Colon (tissue), 2 donors: ENCODE results near the gene LSM2.
"Not testable (repeated sequence)": the region's sequence is repeated elsewhere in the genome, so short reads cannot be mapped to it uniquely, and the experiment has no call there.

Experiments used
- FAIRE-seq: peaks from 2 replicates; lab custom pipeline; 2012; peaks lifted over from hg19 to GRCh38; lab: Jason Lieb, UNC
- donor health status: control.
- donor health status: control.

The LSM2 gene

DNA sequence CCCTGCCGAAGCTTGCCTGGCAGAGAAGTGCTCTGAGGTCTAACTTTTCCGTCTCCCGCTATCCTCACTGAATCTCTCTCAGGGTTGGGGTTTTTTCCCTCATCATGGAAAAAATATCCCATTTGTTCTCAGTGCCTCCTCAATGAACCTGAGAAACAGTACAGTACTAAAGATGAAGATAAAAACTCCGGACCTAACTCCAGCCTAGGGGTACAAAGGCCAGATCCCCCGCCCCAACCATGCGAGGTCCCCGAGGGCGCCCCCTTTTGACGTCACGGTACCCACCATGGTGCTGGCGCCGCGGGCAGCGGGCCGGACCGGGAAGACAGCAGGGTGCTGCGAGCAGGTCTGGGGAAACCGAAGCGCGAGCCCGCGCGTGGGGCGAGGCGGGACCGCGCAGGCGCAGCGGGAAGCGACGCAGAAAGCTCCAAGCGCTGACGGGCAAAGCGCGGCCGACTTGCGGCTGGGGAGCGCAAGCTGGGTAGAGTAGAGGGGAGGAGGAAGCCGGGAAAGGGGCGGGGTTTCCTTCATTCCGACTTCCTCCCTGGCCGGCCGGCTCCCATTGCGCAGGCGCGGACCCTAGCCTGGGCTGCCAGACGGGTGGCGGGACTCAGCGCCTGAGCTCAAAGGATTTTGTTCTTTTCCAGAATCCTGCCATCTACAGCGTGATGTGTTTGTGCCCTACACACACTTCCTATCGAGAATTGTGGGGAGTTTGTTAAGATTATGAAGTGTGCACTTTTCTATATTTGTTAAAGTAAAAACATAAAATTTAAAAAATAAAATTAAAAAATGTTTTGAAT, at the start of gene LSM2:
Gene LSM2, minus strand, starts transcription at position 497 of the 803 bp plus-strand sequence. Its CDS starts 209 bp downstream, at position 288.
- no peak for FAIRE-seq

GRCh38 chr6:31851980-31852718, 45.4 kb upstream of the LSM2 start:
- not testable (repeated sequence) for FAIRE-seq

DNA sequence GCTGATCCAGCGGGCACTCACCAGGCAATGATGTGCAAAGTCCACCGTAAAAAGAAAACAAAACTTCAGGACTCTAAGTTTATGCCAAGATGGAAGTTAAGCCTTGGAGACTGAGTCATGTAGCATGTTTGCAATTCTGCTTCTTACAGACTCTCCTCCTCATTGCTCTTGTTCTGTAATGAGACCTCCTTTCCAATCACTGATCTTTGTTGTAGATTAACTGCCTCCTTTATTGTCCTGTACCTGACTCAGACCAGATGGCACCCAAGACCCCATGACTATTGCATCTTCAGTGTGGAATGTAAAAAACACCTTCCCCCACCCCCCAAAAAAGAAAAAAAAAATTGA, 44.7 kb upstream of the LSM2 start:
- FAIRE-seq, result no peak

DNA sequence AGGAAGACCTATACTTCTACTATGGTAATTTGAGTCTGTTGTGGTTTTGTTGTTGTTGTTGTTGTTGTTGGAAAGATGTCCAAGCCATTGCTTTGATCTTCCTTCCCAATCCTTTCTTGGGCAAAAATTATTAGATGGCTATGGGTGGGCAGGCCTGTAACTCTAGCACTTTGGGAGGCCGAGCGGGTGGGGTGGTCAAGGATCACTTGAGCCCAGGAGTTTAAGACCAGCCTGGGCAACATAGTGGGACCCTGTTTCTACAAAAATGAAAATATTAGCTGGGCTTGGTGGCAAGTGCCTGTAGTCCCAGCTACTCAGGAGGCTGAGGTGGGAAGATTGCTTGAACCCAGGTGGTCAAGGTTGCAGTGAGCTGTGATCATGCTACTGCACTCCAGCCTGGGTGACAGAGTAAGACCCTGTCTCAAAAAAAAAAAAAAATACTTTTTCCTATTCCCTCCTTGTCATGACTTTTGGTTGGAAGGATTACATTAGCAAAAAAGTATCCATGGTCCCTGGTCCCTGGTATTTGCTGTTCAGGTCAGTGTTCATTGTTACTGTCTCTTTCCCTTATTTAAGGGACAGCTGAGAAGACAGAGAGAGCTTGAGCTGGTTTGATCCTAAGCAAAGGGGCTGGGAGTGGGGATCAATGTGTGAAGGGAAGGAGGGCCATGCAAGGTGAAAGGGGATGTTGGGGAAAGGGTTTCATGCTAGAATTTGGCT, 44.2 kb upstream of the LSM2 start:
- no peak for FAIRE-seq

DNA sequence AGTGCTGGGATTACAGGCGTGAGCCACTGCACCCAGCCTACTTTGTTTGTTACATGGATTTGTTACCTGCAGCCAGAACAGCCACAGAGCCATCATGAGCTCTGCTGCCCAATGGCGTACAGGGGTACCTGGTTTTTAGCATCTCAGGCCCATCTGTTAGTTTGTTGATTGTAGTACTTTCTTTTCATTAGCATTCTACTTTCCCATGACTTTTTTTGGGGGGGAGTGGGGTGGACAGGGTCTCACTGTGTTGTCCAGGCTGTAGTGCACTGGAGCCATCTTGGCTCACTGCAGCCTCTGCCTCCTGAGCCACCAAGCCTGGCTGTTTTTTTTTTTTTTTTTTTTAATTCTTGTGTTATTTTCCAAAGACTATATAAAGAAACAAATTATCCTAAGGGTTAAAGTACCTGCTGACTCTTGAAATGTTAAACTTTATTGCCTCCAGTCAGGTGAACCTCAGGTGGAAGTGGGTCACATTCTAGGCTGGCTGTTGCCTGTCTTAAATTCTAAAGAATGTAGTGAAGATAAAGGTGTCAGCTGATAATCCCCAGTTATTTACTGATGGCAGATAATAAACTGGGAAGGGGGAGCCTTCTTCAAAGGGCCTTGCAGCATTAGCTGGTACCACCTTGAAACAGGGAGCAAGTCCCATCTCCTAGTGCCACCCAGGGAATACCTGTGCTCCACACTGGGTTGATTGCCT, 40.7 kb upstream of the LSM2 start:
- FAIRE-seq, result no peak

DNA sequence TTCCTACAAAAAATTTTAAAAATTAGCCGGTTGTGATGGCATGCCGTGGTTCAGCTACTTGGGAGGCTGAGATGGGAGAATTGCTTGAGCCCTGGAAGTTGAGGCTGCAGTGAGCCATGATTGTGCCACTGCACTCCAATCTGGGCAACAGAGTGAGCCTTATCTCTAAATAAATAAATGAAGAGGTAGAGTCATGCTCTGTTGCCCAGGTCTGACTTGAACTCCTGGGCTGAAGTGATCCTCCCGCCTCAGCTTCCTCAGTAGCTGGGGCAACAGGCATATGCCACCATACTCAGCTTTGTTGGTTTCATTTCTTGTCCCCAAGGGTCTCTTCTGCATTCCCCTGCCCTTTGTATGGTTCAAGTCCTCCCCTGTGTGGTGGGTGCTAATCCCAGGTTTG, 37.7 kb upstream of the LSM2 start:
- FAIRE-seq, result no peak

GRCh38 chr6:31842053-31842452, 35.3 kb upstream of the LSM2 start:
- no peak for FAIRE-seq

DNA sequence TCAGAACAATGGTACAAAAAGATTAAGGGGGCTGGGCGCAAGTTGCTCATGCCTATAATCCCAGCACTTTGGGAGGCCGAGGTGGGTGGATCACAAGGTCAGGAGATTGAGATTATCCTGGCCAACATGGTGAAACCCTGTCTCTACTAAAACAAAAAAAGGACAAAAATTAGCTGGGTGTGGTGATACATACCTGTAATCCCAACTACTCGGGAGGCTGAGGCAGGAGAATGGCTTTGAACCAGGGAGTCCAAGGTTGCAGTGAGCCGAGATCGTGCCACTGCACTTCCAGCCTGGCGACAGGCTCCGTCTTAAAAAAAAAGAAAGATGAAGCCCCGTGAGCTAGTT, 33.0 kb upstream of the LSM2 start:
- not testable (repeated sequence) for FAIRE-seq

DNA sequence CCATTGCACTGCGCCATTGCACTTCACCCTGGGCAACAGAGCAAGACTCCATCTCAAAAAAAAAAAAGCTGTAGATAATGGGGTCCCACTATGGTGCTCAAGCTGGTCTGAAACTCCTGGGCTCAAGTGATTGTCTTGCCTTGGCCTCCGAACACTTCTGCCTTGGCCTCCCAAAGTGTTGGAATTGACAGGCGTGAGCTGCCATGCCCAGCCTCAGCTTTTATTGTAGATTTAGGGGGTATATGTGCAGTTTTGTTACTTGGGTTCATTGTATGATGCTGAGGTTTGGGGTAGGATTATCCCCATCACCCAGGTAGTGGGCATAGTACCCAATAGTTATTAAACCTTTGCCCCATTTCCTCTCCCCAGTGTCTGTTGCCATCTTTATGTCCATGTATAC, 32.2 kb upstream of the LSM2 start:
- FAIRE-seq, result no peak

DNA sequence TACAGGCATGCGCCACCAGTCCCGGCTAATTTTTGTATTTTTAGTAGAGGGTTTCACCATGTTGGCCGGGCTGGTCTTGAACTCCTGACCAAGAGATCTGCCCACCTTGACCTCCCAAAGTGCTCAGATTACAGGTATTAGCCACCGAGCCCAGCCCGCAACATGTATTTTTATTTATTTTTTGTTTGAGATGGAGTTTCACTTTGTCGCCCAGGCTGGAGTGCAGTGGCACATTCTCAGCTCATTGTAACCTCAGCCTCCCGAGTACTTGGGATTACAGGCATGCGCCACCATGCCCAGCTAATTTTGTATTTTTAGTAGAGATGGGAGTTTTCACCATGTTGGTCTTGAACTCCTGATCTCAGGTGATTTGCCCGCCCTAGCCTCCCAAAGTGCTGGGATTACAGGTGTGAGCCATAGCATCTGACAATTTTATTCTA, 31.4 kb upstream of the LSM2 start:
- not testable (repeated sequence) for FAIRE-seq

GRCh38 chr6:31837369-31838113, 30.8 kb upstream of the LSM2 start:
- no peak for FAIRE-seq

- no peak for FAIRE-seq
Observed at GRCh38 chr6:31836474-31837368, 30.0 kb upstream of the LSM2 start.

GRCh38 chr6:31836047-31836473, 29.3 kb upstream of the LSM2 start:
- FAIRE-seq, result no peak

GRCh38 chr6:31834367-31835250, 27.8 kb upstream of the LSM2 start:
- FAIRE-seq, result no peak

GRCh38 chr6:31831350-31832215, 24.8 kb upstream of the LSM2 start:
- FAIRE-seq, result no peak

DNA sequence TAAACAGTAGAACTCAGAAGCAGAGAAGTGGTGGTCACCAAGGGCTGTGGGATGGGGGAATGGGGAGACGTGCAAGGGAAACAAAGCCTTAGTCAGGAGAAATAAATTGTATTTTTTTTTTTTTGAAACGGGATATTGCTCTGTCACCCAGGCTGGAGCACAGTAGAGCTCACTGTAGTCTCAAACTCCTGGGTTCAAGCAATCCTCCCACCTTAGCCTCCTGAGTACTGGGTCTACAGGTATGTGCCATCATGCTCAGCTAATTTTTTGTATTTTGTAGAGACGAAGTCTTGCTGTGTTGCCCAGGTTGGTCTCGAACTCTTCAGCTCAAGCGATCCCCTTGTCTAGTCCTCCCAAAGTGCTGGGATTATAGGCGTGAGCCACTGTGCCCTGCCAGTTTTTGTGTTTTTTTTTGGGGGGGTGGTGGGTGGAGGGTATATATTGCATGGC, 24.1 kb upstream of the LSM2 start:
- no peak for FAIRE-seq

GRCh38 chr6:31829633-31830283, 23.0 kb upstream of the LSM2 start:
- FAIRE-seq, result no peak
